Peyer's patch (tissue), 4 donors: Measurements from ENCODE around the gene TMC7. TPM values are rescaled to one million over a fixed set of nuclear protein-coding genes. Genes with fewer than 3 reads are reported as not detected.
"Not testable (repeated sequence)": the region's sequence is repeated elsewhere in the genome, so short reads cannot be mapped to it uniquely, and the experiment has no call there.

Experiments
- DNase-seq, 3 donors: peaks; one replicate each; pipeline ENCODE4 v3.0.0-alpha.2; 2017 to 2019
- H3K27ac ChIP-seq, 4 donors: fragments of 200-600 bp; sonication (generic); one replicate each; pipeline ENCODE4 v1.5.1; 2016 to 2019
- H3K27me3 ChIP-seq, 2 donors: fragments of 200-600 bp; sonication (generic); one replicate each; pipeline ENCODE4 v1.5.1; 2019
- H3K36me3 ChIP-seq, 3 donors: fragments of 200-600 bp; sonication (generic); one replicate each; pipeline ENCODE4 v1.5.1; 2016 to 2019
- H3K4me1 ChIP-seq, 4 donors: fragments of 200-600 bp; sonication (generic); one replicate each; pipeline ENCODE4 v1.5.1; 2016 to 2019
- H3K4me3 ChIP-seq, 4 donors: fragments of 200-600 bp; sonication (generic); 1 replicate in 3 of 4; 2 replicates in 1 of 4; pipeline ENCODE4 v1.5.1; 2016 to 2019; ENCODE audit warnings: mild to moderate bottlenecking in 1 of 4
- H3K9me3 ChIP-seq, 4 donors: fragments of 200-600 bp; sonication (generic); one replicate each; pipeline ENCODE4 v1.5.1; 2016 to 2019; ENCODE audit warnings: mild to moderate bottlenecking in 1 of 4
- POLR2A ChIP-seq, 2 donors: fragments of 450-650 bp; IDR thresholded peaks; one replicate each; pipeline ENCODE4 v1.5.1; 2017; ENCODE audit warnings: antibody characterized with exemption in 2 of 2, mild to moderate bottlenecking in 2 of 2, moderate library complexity in 2 of 2
- total RNA-seq, 4 donors: library from RNA; depleted of rRNA; stranded (reverse); fragments of >200 nt; gene quantifications; one replicate each; pipeline ENCODE4 v1.1.0, GENCODE V29; 2016
- TF ChIP-seq, protein P1 (sequence below), 6 experiments: fragments of 450-650 bp in 4 of 6; fragments of 200-600 bp in 2 of 6; sonication (generic) in 1 of 6; IDR thresholded peaks; one replicate each; pipeline ENCODE4 v1.5.1; 2017 to 2019; ENCODE audit warnings: antibody characterized with exemption in 6 of 6, mild to moderate bottlenecking in 3 of 6, moderate library complexity in 1 of 6

TMC7 gene
- total RNA-seq, 4 donors from 2014 or later = 2.5 to 7.0 (median 5.6) TPM

DNA sequence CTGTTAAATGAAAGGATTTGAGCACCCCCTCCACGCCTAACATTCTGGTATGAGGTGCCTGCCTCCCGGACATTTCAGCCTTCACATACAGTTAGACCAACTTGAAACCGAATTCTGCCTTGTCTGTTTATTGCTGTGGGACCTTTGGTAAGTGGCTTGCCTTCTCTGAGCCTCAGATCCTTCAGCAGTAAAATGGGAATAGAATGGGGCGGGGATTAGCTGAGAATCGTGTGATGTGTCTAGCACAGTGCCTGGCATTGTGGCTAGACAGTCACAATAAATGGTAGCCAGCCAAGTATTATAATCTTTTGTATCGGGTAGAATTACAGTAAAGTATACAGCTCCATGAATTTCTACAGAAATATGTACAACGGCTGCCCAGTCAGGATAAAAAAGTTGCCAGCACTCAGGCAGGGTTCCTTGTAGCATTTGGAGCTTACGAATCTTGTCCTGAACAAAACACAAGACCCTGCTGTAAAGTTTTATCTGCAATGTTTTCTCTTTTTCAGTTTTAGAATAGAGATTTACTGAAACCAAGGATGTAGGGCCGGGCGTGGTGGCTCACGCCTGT, 786 bp downstream of the TMC7 start:
- Histone ChIP-seq H3K4me3 (peak overlapping the region in 3 of 4 donors; percentile 47 to 87 (median 73)), H3K4me1 (peaks cover 0 to 4% (median 0%) of the 10 kb centered on the region in 4 donors), H3K9me3 (no peaks in the 10 kb centered on the region), H3K36me3 (no peaks in the 10 kb centered on the region), H3K27ac (peak overlapping the region in 3 of 4 donors; percentile 59 to 85 (median 72)), H3K27me3 (no peaks in the 10 kb centered on the region)
- TF ChIP-seq POLR2A (IDR thresholded peaks at IDR 0.05) = no peak
- TF ChIP-seq, protein P1, sequence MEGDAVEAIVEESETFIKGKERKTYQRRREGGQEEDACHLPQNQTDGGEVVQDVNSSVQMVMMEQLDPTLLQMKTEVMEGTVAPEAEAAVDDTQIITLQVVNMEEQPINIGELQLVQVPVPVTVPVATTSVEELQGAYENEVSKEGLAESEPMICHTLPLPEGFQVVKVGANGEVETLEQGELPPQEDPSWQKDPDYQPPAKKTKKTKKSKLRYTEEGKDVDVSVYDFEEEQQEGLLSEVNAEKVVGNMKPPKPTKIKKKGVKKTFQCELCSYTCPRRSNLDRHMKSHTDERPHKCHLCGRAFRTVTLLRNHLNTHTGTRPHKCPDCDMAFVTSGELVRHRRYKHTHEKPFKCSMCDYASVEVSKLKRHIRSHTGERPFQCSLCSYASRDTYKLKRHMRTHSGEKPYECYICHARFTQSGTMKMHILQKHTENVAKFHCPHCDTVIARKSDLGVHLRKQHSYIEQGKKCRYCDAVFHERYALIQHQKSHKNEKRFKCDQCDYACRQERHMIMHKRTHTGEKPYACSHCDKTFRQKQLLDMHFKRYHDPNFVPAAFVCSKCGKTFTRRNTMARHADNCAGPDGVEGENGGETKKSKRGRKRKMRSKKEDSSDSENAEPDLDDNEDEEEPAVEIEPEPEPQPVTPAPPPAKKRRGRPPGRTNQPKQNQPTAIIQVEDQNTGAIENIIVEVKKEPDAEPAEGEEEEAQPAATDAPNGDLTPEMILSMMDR (IDR thresholded peaks at IDR 0.05) = no peak
- no peak for DNase-seq

DNA sequence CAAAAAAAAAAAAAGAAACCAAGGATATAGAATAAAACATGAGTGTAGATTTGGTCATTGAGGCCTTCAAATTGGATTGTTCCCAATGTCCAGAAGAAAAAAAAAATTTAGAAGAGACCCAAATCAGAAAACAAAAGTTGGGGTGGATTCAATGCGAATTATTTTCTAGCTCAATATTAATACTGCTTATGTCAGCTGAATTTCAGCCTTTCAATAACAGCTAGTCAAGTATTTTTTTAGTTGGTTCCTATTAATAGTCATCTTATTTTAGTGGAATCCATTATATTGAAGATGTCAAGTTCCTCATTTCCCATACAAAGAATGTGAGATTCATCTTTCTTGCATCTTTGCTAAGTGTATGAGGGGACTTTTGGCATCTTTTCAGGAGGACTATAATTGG, 1.5 kb downstream of the TMC7 start:
- not testable (repeated sequence) for H3K27me3 ChIP-seq, H3K4me3 ChIP-seq, H3K27ac ChIP-seq, H3K36me3 ChIP-seq, DNase-seq, H3K9me3 ChIP-seq, H3K4me1 ChIP-seq

DNA sequence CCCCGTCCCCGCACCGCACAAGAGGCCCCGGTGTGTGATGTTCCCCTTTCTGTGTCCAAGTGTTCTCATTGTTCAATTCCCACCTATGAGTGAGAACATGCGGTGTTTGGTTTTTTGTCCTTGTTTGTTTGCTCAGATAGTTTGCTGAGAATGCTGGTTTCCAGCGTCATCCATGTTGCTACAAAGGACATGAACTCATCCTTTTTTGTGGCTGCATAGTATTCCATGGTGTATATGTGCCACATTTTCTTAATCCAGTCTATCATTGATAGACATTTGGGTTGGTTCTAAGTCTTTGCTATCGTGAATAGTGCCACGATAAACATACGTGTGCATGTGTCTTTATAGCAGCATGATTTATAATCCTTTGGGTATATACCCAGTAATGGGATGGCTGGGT, 8.0 kb downstream of the TMC7 start:
- H3K9me3 ChIP-seq, H3K27me3 ChIP-seq: not testable (repeated sequence)

DNA sequence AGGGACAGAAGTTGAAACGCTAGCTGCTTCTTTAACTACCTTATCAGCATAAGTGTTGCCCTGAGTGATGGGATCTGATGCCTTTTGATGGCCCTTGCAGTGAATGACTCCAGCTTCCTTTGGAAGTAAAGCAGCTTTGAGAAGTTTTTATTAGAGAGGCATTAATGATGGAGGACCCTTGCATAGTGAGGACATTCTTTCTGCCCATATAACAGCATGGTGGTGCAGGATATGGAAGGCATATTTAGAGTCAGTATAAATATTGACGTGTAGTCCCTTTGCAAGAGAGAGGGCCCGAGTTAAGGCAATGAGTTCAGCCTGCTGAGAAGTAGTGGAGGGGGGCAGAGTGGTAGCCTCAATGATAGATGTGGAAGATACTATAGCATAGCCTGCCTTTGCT, 9.8 kb downstream of the TMC7 start:
- H3K27ac ChIP-seq, H3K4me3 ChIP-seq, H3K27me3 ChIP-seq, H3K4me1 ChIP-seq, H3K36me3 ChIP-seq, DNase-seq, H3K9me3 ChIP-seq: not testable (repeated sequence)

More for the DNA sequence above, 8.0 kb downstream of the TMC7 start:
- H3K27ac ChIP-seq, H3K4me3 ChIP-seq, DNase-seq, H3K36me3 ChIP-seq, H3K4me1 ChIP-seq: not testable (repeated sequence)

DNA sequence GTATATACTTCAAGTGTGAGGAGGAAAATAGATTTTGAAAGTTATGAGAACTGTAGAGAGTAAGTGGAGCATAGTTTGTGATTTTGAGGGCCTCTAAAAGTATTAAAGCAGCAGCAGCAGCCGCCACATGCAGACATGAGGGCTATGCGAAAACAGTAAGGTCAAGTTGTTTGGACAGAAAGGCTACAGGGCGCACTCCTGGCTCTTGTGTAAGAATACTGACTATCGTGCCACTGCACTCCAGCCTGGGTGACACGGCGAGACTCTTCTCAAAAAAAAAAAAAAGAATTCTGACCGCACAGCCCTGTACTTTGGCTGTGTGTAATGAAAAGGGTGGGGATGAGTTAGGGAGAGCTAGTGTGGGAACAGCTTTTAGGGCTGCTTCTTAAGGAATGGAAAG, 10.4 kb downstream of the TMC7 start:
- not testable (repeated sequence) for H3K27me3 ChIP-seq, DNase-seq, H3K36me3 ChIP-seq, H3K27ac ChIP-seq, H3K4me3 ChIP-seq, H3K9me3 ChIP-seq
- H3K4me1 ChIP-seq = peaks cover 0 to 13% (median 0%) of the 10 kb centered on the region in 4 donors

DNA sequence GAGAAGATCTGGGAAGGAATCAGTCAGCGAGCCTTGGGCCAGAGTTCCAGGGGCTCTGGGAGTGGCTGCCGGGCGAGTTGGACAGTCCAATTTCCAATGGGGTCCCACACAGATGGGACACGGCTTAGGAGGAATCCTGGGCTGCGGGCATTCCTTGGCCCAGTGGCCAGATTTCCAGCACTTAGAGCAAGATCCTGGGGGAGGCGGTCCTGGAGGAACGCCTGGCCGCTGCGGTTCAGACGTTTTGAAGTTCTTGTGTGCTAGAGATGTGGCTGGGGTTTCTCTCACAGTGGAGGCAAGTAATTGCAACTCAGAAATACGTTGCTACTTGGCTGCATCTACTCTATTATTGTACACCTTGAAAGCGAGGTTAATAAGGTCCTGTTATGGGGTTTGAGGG, 11.7 kb downstream of the TMC7 start:
- H3K27ac ChIP-seq, DNase-seq, H3K36me3 ChIP-seq, H3K27me3 ChIP-seq, H3K4me3 ChIP-seq, H3K9me3 ChIP-seq: not testable (repeated sequence)
- H3K4me1 ChIP-seq = peaks cover 0 to 17% (median 0%) of the 10 kb centered on the region in 4 donors

DNA sequence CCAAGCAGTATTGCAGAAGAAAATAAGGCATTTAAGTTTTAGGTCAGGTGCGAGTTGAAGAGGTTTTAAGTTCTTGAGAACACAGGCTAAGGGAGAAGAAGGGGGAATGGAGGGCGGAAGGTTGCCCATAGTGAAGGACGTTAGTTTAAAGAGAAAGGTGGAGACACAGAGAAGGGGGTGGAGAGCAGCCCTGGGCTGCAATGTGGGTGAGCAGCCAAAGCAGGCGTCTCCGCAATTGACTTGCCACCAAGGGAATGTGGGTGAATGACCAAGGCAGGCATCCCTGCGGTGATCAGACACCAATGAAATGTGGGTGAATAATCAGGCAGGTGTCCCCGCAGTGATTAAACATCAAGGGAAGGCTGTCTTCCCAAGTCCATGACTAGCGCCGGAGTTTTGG, 12.8 kb downstream of the TMC7 start:
- H3K27me3 ChIP-seq, H3K9me3 ChIP-seq, H3K27ac ChIP-seq, H3K36me3 ChIP-seq, H3K4me3 ChIP-seq, DNase-seq: not testable (repeated sequence)
- peaks cover 0 to 17% (median 0%) of the 10 kb centered on the region in 4 donors for H3K4me1 ChIP-seq

DNA sequence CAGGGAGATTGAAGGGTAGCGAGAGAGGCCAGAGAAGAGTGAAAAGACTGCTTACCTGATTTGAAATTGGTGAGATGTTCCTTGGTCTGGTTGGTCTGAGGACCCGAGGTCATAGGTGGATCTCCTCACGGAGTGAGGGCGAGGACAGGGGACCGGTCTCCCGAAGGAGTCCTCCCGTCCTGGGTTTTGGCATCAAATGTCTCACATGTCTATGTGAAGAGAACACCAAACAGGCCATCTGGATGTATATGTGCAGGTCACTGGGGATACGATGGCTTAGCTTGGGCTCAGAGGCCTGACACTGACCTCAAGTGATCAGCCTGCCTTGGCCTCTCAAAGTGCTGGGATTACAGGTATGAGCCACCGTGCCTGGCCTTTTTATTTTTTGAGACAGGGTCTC, 13.3 kb downstream of the TMC7 start:
- H3K36me3 ChIP-seq, H3K27me3 ChIP-seq, DNase-seq, H3K27ac ChIP-seq, H3K9me3 ChIP-seq, H3K4me3 ChIP-seq: not testable (repeated sequence)
- peaks cover 0 to 17% (median 0%) of the 10 kb centered on the region in 4 donors for H3K4me1 ChIP-seq

DNA sequence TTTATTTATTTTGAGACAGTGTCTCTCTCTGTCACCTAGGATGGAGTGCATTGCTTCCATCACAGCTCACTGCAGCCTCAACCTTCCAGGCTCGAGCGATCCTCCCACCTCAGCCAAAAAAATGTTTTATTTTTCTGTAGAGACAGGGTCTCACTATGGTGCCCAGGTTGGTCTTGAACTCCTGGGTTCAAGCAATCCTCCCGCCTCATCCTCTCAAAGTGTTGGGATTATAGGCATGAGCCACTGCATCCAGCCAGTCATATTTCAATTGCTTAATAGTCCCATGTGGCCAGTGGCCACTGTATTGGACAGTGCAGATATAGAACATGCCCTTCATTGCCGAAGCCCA, 15.3 kb downstream of the TMC7 start:
- H3K4me3 ChIP-seq = no peak overlapping the region
- H3K36me3 ChIP-seq = no peaks in the 10 kb centered on the region
- no peak for DNase-seq
- peak overlapping the region in 2 of 4 donors; percentile 83 to 87 for H3K27ac ChIP-seq
- peaks cover 0 to 17% (median 0%) of the 10 kb centered on the region in 4 donors for H3K4me1 ChIP-seq
- no peaks in the 10 kb centered on the region for H3K9me3 ChIP-seq
- H3K27me3 ChIP-seq = no peaks in the 10 kb centered on the region
- TF ChIP-seq, protein P1 (IDR thresholded peaks at IDR 0.05) = no peak
- no peak for TF ChIP-seq POLR2A (IDR thresholded peaks at IDR 0.05)
